GM21360 (cell line): ENCODE measurements around the gene TATDN2.
"Not testable (repeated sequence)": the region's sequence is repeated elsewhere in the genome, so short reads cannot be mapped to it uniquely, and the experiment has no call there.

Experiments
- ATAC-seq: cut with Tn5 transposase; IDR thresholded peaks from one replicate; pipeline ENCODE4 v1.9.1; 2021; ENCODE audit warnings: mild to moderate bottlenecking, moderate library complexity; ENCODE audit not compliant: unreplicated experiment

TATDN2 gene

GRCh38 chr3:10235551-10235950 is 12.7 kb upstream of the TATDN2 start:
- no peak for ATAC-seq

GRCh38 chr3:10238345-10239183 is 9.7 kb upstream of the TATDN2 start:
- no peak for ATAC-seq

- ATAC-seq, result no peak
These were observed 7.5 kb upstream of the TATDN2 start for GRCh38 chr3:10240799-10241198.

GRCh38 chr3:10242182-10243065 is 5.8 kb upstream of the TATDN2 start:
- no peak for ATAC-seq

GRCh38 chr3:10244009-10244408 is 4.2 kb upstream of the TATDN2 start:
- ATAC-seq, result no peak

GRCh38 chr3:10245081-10245712 is 3.1 kb upstream of the TATDN2 start:
- ATAC-seq, result no peak

- ATAC-seq, result no peak
These were observed 528 bp upstream of the TATDN2 start for GRCh38 chr3:10247679-10248183.

GRCh38 chr3:10248984-10249748 is 907 bp downstream of the TATDN2 start:
- ATAC-seq, result no peak

- ATAC-seq, result no peak
These were observed 1.6 kb downstream of the TATDN2 start for GRCh38 chr3:10249833-10250232.

GRCh38 chr3:10251006-10251405 is 2.7 kb downstream of the TATDN2 start:
- no peak for ATAC-seq

GRCh38 chr3:10253731-10254130 is 5.5 kb downstream of the TATDN2 start:
- no peak for ATAC-seq

GRCh38 chr3:10255835-10256234 is 7.6 kb downstream of the TATDN2 start:
- no peak for ATAC-seq

GRCh38 chr3:10259036-10259435 is 10.8 kb downstream of the TATDN2 start:
- ATAC-seq, result no peak

- ATAC-seq, result no peak
These were observed 11.5 kb downstream of the TATDN2 start for GRCh38 chr3:10259798-10260197.

GRCh38 chr3:10260211-10260701 is 12.0 kb downstream of the TATDN2 start:
- ATAC-seq, result no peak

GRCh38 chr3:10262027-10262426 is 13.8 kb downstream of the TATDN2 start:
- ATAC-seq, result no peak

- no peak for ATAC-seq
These were observed 15.5 kb downstream of the TATDN2 start for GRCh38 chr3:10263646-10264363.

- no peak for ATAC-seq
These were observed 17.6 kb downstream of the TATDN2 start for GRCh38 chr3:10265833-10266232.

- not testable (repeated sequence) for ATAC-seq
These were observed 18.7 kb downstream of the TATDN2 start for GRCh38 chr3:10266936-10267335.

- ATAC-seq, result no peak
These were observed 19.9 kb downstream of the TATDN2 start for GRCh38 chr3:10268116-10268515.
